ENCODE results near the gene FLNC. TPM values are rescaled to one million over a fixed set of nuclear protein-coding genes. Genes with fewer than 3 reads are reported as not detected.

The FLNC gene
- total and polyA plus RNA-seq, 9 of the 15 experiments (the other 6 are each of a cell fraction or from before 2014, with no cell fraction given) = 0.90 to 155 (median 28.8) TPM

- TF ChIP-seq ZBTB11 (CRISPR knock-in tag; IDR thresholded peaks at IDR 0.05) = peak in 1 of 3 experiments; percentile 56; a peak in 1 of 6 replicates
- TF ChIP-seq HDAC3 (IDR thresholded peaks at IDR 0.05; ENCODE audit: borderline replicate concordance, partially characterized antibody) = no peak
- no peak for TF ChIP-seq ZNF717 (CRISPR knock-in tag; IDR thresholded peaks at IDR 0.05)
- 0 out of 2 replicates have a peak, but pooled peaks have one; percentile 80 for TF ChIP-seq FOXK1 (CRISPR knock-in tag; IDR thresholded peaks at IDR 0.05; ENCODE audit: borderline replicate concordance)
- no peak for TF ChIP-seq ZNF77 (CRISPR knock-in tag; IDR thresholded peaks at IDR 0.05)
- TF ChIP-seq EZH2 (IDR thresholded peaks at IDR 0.05; ENCODE audit: borderline replicate concordance, low read depth, low read length) = no peak
- peak; percentile 26; the same call in 1 of the 2 replicates for TF ChIP-seq TCF3 (CRISPR knock-in tag; IDR thresholded peaks at IDR 0.05)
- TF ChIP-seq ARNT (IDR thresholded peaks at IDR 0.05) = no peak
- TF ChIP-seq NCOA1 (IDR thresholded peaks at IDR 0.05; ENCODE audit: low read depth) = no peak
- TF ChIP-seq, protein P1, sequence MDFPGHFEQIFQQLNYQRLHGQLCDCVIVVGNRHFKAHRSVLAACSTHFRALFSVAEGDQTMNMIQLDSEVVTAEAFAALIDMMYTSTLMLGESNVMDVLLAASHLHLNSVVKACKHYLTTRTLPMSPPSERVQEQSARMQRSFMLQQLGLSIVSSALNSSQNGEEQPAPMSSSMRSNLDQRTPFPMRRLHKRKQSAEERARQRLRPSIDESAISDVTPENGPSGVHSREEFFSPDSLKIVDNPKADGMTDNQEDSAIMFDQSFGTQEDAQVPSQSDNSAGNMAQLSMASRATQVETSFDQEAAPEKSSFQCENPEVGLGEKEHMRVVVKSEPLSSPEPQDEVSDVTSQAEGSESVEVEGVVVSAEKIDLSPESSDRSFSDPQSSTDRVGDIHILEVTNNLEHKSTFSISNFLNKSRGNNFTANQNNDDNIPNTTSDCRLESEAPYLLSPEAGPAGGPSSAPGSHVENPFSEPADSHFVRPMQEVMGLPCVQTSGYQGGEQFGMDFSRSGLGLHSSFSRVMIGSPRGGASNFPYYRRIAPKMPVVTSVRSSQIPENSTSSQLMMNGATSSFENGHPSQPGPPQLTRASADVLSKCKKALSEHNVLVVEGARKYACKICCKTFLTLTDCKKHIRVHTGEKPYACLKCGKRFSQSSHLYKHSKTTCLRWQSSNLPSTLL (IDR thresholded peaks at IDR 0.05) = no peak
- TF ChIP-seq SIN3A (IDR thresholded peaks at IDR 0.05; ENCODE audit: borderline replicate concordance in 2 of 2, control insufficient read depth in 1 of 2, low read depth in 2 of 2, low read length in 2 of 2) = no peak
- peak; percentile 85; the same call in 1 of the 2 replicates for TF ChIP-seq SAFB (IDR thresholded peaks at IDR 0.05; ENCODE audit: borderline replicate concordance, low read depth, low read length)
- 0 out of 2 replicates have a peak, but pooled peaks have one; percentile 12 for TF ChIP-seq ZC3H4 (CRISPR knock-in tag; IDR thresholded peaks at IDR 0.05; ENCODE audit: borderline replicate concordance)
- TF ChIP-seq, protein P2, sequence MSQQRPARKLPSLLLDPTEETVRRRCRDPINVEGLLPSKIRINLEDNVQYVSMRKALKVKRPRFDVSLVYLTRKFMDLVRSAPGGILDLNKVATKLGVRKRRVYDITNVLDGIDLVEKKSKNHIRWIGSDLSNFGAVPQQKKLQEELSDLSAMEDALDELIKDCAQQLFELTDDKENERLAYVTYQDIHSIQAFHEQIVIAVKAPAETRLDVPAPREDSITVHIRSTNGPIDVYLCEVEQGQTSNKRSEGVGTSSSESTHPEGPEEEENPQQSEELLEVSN (IDR thresholded peaks at IDR 0.05; ENCODE audit: borderline replicate concordance in 1 of 2, extremely low read depth in 1 of 2, insufficient read depth in 1 of 2, insufficient read length in 1 of 2, low read depth in 1 of 2, low read length in 1 of 2, poor library complexity in 1 of 2, severe bottlenecking in 1 of 2) = peak; percentile 81 to 82
- no peak for TF ChIP-seq NEUROD1 (IDR thresholded peaks at IDR 0.05; ENCODE audit: borderline replicate concordance, low read depth, low read length, partially characterized antibody)
- TF ChIP-seq EP300 (IDR thresholded peaks at IDR 0.05; ENCODE audit: low read length) = no peak
- TF ChIP-seq CEBPB (tag; IDR thresholded peaks at IDR 0.05) = no peak
- TF ChIP-seq BRD4 (IDR thresholded peaks at IDR 0.05) = no peak; the same call in none of the 2 replicates
- TF ChIP-seq SREBF1 (IDR thresholded peaks at IDR 0.05; ENCODE audit: borderline replicate concordance, low read depth, low read length) = no peak
- TF ChIP-seq RFX7 (CRISPR knock-in tag; IDR thresholded peaks at IDR 0.05) = 0 out of 2 replicates have a peak, but pooled peaks have one; percentile 54
These were observed at the start of gene FLNC (continued) for GRCh38 chr7:128830231-128831177.
